NAMALWA (cell line): ENCODE data around the gene RBMS3.
"Not testable (repeated sequence)": the region's sequence is repeated elsewhere in the genome, so short reads cannot be mapped to it uniquely, and the experiment has no call there.

Experiments
- DNase-seq: peaks from one replicate; pipeline ENCODE4 v3.0.0-alpha.2; 2015; ENCODE audit warnings: low spot score

The RBMS3 gene

DNA sequence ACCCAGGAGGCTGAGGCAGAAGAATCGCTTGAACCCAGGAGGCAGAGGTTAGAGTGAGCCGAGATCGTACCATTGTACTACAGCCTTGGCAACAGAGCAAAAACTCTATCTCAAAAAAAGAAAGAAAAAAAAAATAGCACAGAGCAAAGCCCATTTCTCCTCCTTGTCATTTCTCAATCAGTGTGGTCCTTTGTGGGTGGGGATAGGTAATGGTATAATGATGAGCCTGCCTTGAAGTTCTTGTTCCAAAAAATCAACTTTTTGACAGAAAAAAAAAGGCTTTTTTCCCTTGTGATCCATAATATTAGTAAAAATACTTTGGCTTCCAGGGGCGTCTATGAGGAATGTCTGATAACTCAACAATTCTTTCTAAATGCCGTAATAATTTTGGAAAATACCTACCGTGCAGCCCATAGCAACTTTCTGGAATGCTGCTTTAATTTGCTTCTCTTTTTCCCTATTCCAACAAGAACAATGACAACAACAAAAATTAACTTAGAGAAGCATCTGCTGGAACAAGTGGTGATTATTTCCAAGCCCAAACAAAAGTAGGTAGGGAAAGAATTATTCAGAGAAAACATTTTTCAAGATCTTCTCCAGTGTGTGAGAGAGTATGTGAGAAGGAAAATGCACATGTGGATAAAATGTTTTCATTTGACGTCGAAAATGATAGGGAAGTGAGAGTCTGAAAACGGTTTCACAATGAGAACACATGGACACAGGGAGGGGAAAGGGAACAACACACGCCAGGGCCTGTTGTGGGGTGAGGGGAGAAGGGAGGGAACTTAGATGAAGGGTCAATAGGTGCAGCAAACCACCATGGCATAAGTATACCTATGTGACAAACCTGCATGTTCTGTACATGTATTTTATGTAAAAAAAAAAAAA, 337.8 kb downstream of the RBMS3 start:
- DNase-seq, result no peak

DNA sequence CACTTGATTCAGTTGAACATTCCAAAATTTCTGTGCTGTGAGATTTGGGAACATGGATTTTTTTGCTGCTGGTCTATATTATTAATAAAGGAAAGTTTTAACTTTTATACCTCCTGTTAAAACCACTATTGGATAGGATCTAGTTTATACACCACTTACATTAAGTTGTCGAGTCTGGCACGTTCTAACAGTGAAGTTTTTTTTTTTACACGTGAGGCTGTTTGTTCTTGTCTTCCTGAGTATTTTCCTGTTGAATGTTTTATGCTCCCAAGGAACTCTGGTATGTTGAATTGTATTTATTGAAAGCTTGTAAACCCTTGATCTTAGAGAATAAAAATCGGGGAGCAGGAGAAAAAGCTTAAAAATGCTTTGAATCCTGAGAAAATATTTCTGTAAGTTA, 338.8 kb downstream of the RBMS3 start:
- no peak for DNase-seq

GRCh38 chr3:29627136-29628117, 346.6 kb downstream of the RBMS3 start:
- DNase-seq, result no peak

DNA sequence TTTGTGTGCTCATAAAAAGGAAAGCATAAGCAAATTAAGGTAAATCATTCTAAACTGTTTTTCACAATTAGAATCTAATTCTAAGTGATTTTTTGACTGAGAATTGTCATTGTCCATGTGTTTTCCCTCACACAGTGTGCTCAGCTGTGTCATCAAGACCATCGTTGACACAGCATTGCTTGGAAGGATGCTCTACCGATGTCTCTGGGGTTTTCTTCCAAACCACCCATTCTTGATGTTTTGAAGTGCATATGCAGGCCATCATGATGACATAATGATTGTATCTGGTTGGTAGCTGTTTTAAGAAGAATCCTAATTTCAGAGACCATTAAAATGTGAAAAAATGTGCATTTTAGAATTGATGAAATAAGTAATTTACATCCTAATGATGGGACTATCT, 347.9 kb downstream of the RBMS3 start:
- no peak for DNase-seq

- DNase-seq, result no peak
These were observed 355.0 kb downstream of the RBMS3 start for GRCh38 chr3:29635888-29636287.

GRCh38 chr3:29637068-29637467, 356.2 kb downstream of the RBMS3 start:
- no peak for DNase-seq

GRCh38 chr3:29639578-29640290, 358.9 kb downstream of the RBMS3 start:
- DNase-seq, result no peak

- no peak for DNase-seq
These were observed 361.6 kb downstream of the RBMS3 start for GRCh38 chr3:29642393-29643033.

GRCh38 chr3:29643034-29643425, 362.2 kb downstream of the RBMS3 start:
- no peak for DNase-seq

DNA sequence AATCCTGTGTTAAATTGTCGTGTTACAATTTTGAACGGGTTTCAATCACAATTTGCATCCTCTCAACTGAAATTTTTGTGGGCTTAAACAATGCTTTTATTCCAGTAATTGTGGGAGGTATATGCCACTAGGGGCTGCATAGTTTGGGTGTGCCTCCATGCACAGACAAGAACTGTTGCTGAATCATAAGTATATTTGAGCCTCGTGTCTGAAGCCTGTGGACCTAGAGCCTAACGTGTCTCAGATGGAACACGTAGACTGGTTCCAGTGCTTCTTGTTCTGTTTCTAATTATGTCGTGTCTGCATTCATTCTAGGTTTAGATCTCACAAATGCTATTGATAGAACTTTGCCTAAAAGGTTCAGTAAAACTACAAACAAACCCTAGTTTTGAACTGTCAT, 363.4 kb downstream of the RBMS3 start:
- DNase-seq, result no peak

- no peak for DNase-seq
These were observed 364.2 kb downstream of the RBMS3 start for GRCh38 chr3:29644956-29645636.

DNA sequence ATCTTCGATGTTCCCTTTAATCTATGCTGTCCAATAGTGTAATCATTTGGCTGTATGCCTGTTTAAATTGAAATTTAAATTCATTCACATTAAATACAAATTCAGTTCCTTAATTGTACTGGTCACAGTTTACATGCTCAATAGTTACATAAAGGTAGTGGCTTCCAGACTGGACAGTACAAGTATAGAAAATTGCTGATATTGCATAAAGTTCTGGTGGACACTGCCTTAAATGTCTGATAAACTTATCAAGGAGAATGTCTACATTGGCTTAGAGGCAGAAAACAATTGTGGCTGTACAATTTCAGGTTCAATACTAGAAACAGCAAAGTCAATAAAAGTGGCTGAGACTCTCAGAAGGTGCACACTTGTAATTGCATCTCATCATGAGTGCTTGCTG, 365.2 kb downstream of the RBMS3 start:
- no peak for DNase-seq

GRCh38 chr3:29649815-29650547, 369.1 kb downstream of the RBMS3 start:
- DNase-seq, result peak; percentile 11

- DNase-seq, result no peak
These were observed 372.8 kb downstream of the RBMS3 start for GRCh38 chr3:29653680-29654079.

GRCh38 chr3:29655015-29655747, 374.3 kb downstream of the RBMS3 start:
- no peak for DNase-seq

- no peak for DNase-seq
These were observed 384.8 kb downstream of the RBMS3 start for GRCh38 chr3:29665688-29666087.

GRCh38 chr3:29668233-29668632, 387.4 kb downstream of the RBMS3 start:
- DNase-seq, result no peak

GRCh38 chr3:29668728-29669127, 387.9 kb downstream of the RBMS3 start:
- DNase-seq, result no peak

DNA sequence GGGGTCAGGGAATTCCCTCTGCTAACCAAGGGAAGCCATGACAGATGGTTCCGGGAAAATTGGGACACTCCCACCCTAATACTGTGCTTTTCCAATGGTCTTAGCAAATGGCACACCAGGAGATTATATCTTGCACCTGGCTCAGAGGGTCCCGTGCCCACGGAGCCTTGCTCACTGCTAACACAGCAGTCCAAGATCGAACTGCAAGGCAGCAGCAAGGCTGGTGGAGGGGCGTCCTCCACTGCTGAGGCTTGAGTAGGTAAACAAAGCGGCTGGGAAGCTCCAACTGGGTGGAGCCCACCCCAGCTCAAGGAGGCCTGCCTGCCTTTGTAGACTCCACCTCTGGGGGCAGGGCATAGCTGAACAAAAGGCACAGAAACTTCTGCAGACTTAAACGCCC, 389.6 kb downstream of the RBMS3 start:
- not testable (repeated sequence) for DNase-seq

DNA sequence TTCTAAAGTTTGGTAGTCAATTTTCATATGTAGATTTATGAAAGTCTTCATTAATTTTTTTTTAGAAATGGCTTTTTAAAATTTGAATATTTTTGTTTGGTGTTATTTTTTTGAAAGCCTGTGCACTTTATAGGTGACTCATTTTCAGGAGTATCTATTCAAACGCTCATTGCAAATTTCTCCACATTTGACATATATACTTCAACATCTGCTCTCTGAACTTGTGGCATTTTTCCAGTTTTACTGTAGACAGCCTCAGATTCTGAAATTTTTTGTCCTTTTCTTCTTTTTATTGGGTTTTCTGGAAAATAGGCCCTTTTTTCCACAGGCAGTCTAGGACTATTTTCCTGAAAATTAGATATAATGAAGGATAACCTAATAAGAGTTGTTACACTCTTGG, 396.6 kb downstream of the RBMS3 start:
- no peak for DNase-seq
